GM23338 (cell line): Measurements from ENCODE around the gene FOXK2. TPM values are rescaled to one million over a fixed set of nuclear protein-coding genes. Genes with fewer than 3 reads are reported as not detected.
A peak's percentile ranks its signal among the peaks of the same experiment; 100 is the strongest.

Experiments
- ATAC-seq: fragments of 200-7000 bp; cut with Tn5 transposase; 3 replicates; pipeline ENCODE4 v1.9.1; 2020
- DNase-seq: peaks from one replicate; pipeline ENCODE4 v3.0.0-alpha.2; 2015; ENCODE audit warnings: low spot score
- H2AFZ ChIP-seq: fragments of 200-600 bp; sonication (generic); 2 replicates; pipeline ENCODE4 v1.8.0; 2016; ENCODE audit warnings: antibody characterized with exemption, mild to moderate bottlenecking, moderate library complexity
- H3F3A ChIP-seq: fragments of 200-600 bp; sonication (generic); replicated peaks from 2 replicates; pipeline ENCODE4 v1.8.0; 2017; ENCODE audit warnings: antibody characterized with exemption, mixed run types, low read depth
- H3K27ac ChIP-seq: fragments of 200-600 bp; sonication (generic); 2 replicates; pipeline ENCODE4 v1.6.1; 2016; ENCODE audit warnings: low read depth
- H3K27me3 ChIP-seq: fragments of 200-600 bp; sonication (generic); 2 replicates; pipeline ENCODE4 v1.8.0; 2016; ENCODE audit warnings: mild to moderate bottlenecking, mixed run types, moderate library complexity; ENCODE audit not compliant: insufficient read depth
- H3K36me3 ChIP-seq: fragments of 200-600 bp; sonication (generic); 2 replicates; pipeline ENCODE4 v1.8.0; 2016; ENCODE audit warnings: mild to moderate bottlenecking; ENCODE audit not compliant: insufficient read depth
- H3K4me1 ChIP-seq: fragments of 200-600 bp; sonication (generic); 2 replicates; pipeline ENCODE4 v1.8.0; 2016; ENCODE audit warnings: mild to moderate bottlenecking, moderate library complexity; ENCODE audit not compliant: insufficient read depth
- H3K4me2 ChIP-seq: fragments of 200-600 bp; sonication (generic); 2 replicates; pipeline ENCODE4 v1.7.1; 2017; ENCODE audit warnings: mixed run types
- H3K4me3 ChIP-seq: fragments of 200-600 bp; sonication (generic); 2 replicates; pipeline ENCODE4 v1.6.1; 2016; ENCODE audit warnings: mixed run types
- H3K79me2 ChIP-seq: fragments of 200-600 bp; sonication (generic); replicated peaks from 2 replicates; pipeline ENCODE4 v1.8.0; 2017; ENCODE audit warnings: mild to moderate bottlenecking; ENCODE audit not compliant: insufficient read depth
- H3K9me2 ChIP-seq: fragments of 200-600 bp; sonication (generic); 2 replicates; pipeline ENCODE4 v1.8.0; 2017; ENCODE audit not compliant: insufficient read depth
- H4K20me1 ChIP-seq: fragments of 200-600 bp; sonication (generic); replicated peaks from 2 replicates; pipeline ENCODE4 v1.8.0; 2017; ENCODE audit warnings: mild to moderate bottlenecking; ENCODE audit not compliant: insufficient read depth
- H3K27ac Mint-ChIP-seq: 2 replicates; pipeline ENCODE4 v1.8.0; 2020; ENCODE audit warnings: inconsistent platforms, mild to moderate bottlenecking, moderate library complexity, mixed read lengths
- H3K27me3 Mint-ChIP-seq: 3 replicates; pipeline ENCODE4 v1.8.0; 2022; ENCODE audit warnings: low read depth, mild to moderate bottlenecking, moderate library complexity, mixed read lengths, inconsistent platforms; ENCODE audit not compliant: insufficient read depth, poor library complexity
- H3K36me3 Mint-ChIP-seq: 3 replicates; pipeline ENCODE4 v1.8.0; 2021; ENCODE audit warnings: low read depth, mild to moderate bottlenecking, inconsistent platforms, moderate library complexity, mixed read lengths
- H3K4me1 Mint-ChIP-seq: 3 replicates; pipeline ENCODE4 v1.8.0; 2020; ENCODE audit warnings: mild to moderate bottlenecking, inconsistent platforms, mixed read lengths
- H3K4me3 Mint-ChIP-seq: 3 replicates; pipeline ENCODE4 v1.8.0; 2021; ENCODE audit warnings: moderate library complexity, mild to moderate bottlenecking, inconsistent platforms, mixed read lengths
- H3K9me3 Mint-ChIP-seq: 3 replicates; pipeline ENCODE4 v1.8.0; 2020; ENCODE audit warnings: moderate library complexity, mild to moderate bottlenecking, inconsistent platforms, mixed read lengths
- CREB1 ChIP-seq: fragments of 250-450 bp; sonication (Bioruptor Pico); IDR thresholded peaks from 2 replicates; pipeline ENCODE4 v1.5.0; 2020; ENCODE audit warnings: low read depth, mild to moderate bottlenecking, moderate library complexity
- EZH2phosphoT487 ChIP-seq: fragments of 200-600 bp; sonication (generic); IDR thresholded peaks from one replicate; pipeline ENCODE4 v1.8.1; 2018; ENCODE audit warnings: antibody characterized with exemption; ENCODE audit not compliant: unreplicated experiment
- JUNB ChIP-seq: IDR thresholded peaks from one replicate; pipeline ENCODE4 v1.6.1; 2016; ENCODE audit warnings: antibody characterized with exemption; ENCODE audit not compliant: unreplicated experiment
- STAT1 ChIP-seq: IDR thresholded peaks from one replicate; pipeline ENCODE4 v1.6.1; 2016; ENCODE audit warnings: antibody characterized with exemption; ENCODE audit not compliant: unreplicated experiment
- ZNF114 ChIP-seq: fragments of 250-450 bp; sonication (Bioruptor Pico); IDR thresholded peaks from 2 replicates; pipeline ENCODE4 v1.5.0; 2020; ENCODE audit warnings: mild to moderate bottlenecking, moderate library complexity
- polyA plus RNA-seq: library from polyadenylated mRNA; unstranded; fragments of >200 nt; fragmentation: Nextera tagmentation; extraction: Ambion mirVana; gene quantifications from 2 replicates; pipeline ENCODE4 v1.2.1, GENCODE V29; 2016
- total RNA-seq: library from RNA; depleted of rRNA; stranded (reverse); fragments of >200 nt; shearing (Covaris generic); gene quantifications from 2 replicates; pipeline ENCODE4 v1.2.3, GENCODE V29; 2014
- TF ChIP-seq, protein P1 (sequence below), 2 experiments: fragments of 200-600 bp in 1 of 2; sonication (generic) in 1 of 2; conservative IDR thresholded peaks; 2 replicates each; pipeline versions ENCODE4 v1.5.1 to v1.6.1; 2016 to 2017; ENCODE audit warnings: antibody characterized with exemption in 2 of 2, low read depth in 2 of 2, mild to moderate bottlenecking in 2 of 2, moderate library complexity in 1 of 2
- TF ChIP-seq, protein P2 (sequence below): IDR thresholded peaks from one replicate; pipeline ENCODE4 v1.6.1; 2018; ENCODE audit warnings: antibody characterized with exemption; ENCODE audit not compliant: unreplicated experiment

FOXK2 gene
- total and polyA plus RNA-seq, 2 experiments from 2014 or later, result 12.3 to 66.0 TPM

DNA sequence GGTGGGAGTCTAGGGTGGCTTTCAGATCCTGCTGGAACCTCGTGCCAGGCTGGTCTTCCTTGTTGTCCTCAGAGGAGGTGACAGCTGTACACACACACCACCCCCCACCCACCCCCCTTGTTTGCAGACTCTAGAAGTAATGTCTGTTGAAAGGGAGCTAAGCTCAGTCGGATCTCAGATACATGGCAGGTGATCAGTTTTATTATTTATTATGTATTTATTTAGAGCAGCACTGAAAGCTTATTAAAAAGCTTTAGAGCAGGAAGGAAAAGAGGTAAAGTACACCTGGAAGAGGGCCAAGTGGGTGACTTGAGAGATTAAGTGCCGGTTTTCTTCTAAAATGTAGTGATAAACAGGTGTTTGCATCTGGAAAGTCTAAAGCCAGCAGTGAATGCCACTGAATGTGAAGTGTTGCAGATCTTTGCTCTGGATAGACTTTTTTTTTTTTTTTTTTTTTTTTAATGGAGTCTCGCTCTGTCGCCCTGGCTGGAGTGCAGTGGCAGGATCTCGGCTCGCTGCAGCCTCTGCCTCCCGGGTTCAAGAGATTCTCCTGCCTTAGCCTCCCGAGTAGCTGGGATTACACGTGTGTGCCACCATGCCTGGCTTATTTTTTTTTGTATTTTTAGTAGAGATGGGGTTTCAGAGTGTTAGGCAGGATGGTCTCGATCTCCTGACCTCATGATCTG lies 40.2 kb downstream of the FOXK2 start:
- TF ChIP-seq STAT1, result no peak
- TF ChIP-seq, protein P1, sequence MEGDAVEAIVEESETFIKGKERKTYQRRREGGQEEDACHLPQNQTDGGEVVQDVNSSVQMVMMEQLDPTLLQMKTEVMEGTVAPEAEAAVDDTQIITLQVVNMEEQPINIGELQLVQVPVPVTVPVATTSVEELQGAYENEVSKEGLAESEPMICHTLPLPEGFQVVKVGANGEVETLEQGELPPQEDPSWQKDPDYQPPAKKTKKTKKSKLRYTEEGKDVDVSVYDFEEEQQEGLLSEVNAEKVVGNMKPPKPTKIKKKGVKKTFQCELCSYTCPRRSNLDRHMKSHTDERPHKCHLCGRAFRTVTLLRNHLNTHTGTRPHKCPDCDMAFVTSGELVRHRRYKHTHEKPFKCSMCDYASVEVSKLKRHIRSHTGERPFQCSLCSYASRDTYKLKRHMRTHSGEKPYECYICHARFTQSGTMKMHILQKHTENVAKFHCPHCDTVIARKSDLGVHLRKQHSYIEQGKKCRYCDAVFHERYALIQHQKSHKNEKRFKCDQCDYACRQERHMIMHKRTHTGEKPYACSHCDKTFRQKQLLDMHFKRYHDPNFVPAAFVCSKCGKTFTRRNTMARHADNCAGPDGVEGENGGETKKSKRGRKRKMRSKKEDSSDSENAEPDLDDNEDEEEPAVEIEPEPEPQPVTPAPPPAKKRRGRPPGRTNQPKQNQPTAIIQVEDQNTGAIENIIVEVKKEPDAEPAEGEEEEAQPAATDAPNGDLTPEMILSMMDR (conservative IDR thresholded peaks at IDR 0.05; ENCODE audit: low read depth in 2 of 2), result no peak
- no peak for TF ChIP-seq ZNF114 (CRISPR knock-in tag)
- TF ChIP-seq, protein P2, sequence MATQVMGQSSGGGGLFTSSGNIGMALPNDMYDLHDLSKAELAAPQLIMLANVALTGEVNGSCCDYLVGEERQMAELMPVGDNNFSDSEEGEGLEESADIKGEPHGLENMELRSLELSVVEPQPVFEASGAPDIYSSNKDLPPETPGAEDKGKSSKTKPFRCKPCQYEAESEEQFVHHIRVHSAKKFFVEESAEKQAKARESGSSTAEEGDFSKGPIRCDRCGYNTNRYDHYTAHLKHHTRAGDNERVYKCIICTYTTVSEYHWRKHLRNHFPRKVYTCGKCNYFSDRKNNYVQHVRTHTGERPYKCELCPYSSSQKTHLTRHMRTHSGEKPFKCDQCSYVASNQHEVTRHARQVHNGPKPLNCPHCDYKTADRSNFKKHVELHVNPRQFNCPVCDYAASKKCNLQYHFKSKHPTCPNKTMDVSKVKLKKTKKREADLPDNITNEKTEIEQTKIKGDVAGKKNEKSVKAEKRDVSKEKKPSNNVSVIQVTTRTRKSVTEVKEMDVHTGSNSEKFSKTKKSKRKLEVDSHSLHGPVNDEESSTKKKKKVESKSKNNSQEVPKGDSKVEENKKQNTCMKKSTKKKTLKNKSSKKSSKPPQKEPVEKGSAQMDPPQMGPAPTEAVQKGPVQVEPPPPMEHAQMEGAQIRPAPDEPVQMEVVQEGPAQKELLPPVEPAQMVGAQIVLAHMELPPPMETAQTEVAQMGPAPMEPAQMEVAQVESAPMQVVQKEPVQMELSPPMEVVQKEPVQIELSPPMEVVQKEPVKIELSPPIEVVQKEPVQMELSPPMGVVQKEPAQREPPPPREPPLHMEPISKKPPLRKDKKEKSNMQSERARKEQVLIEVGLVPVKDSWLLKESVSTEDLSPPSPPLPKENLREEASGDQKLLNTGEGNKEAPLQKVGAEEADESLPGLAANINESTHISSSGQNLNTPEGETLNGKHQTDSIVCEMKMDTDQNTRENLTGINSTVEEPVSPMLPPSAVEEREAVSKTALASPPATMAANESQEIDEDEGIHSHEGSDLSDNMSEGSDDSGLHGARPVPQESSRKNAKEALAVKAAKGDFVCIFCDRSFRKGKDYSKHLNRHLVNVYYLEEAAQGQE, result no peak
- no peak for TF ChIP-seq EZH2phosphoT487
- no peak for TF ChIP-seq JUNB
- no peak for TF ChIP-seq CREB1
- Histone ChIP-seq H3K4me3 (no peak overlapping the region), H3K4me2 (no peak overlapping the region), H4K20me1 (peaks cover 80% of the 10 kb centered on the region), H3K79me2 (peaks cover 100% of the 10 kb centered on the region), H3K27ac (0 out of 2 replicates have a peak overlapping the region, but pooled peaks have one; percentile 47), H2AFZ (no peak overlapping the region), H3K4me1 (no peaks in the 10 kb centered on the region; the same call in 1 of the 2 replicates), H3K9me2 (no peaks in the 10 kb centered on the region), H3K36me3 (peaks cover 4% of the 10 kb centered on the region; the same call in 1 of the 2 replicates), H3F3A (0 out of 2 replicates have a peak, but pooled peaks cover 3% of the 10 kb centered on the region), H3K27me3 (no peaks in the 10 kb centered on the region)
- ATAC-seq, result no peak
- no peak overlapping the region for H3K27ac Mint-ChIP-seq
- peaks cover 15% of the 10 kb centered on the region for H3K27me3 Mint-ChIP-seq
- H3K9me3 Mint-ChIP-seq, result no peaks in the 10 kb centered on the region
- H3K36me3 Mint-ChIP-seq, result 0 out of 3 replicates have a peak, but pooled peaks cover 4% of the 10 kb centered on the region
- DNase-seq, result no peak
- H3K4me3 Mint-ChIP-seq, result no peak overlapping the region
- H3K4me1 Mint-ChIP-seq, result peaks cover 19% of the 10 kb centered on the region

DNA sequence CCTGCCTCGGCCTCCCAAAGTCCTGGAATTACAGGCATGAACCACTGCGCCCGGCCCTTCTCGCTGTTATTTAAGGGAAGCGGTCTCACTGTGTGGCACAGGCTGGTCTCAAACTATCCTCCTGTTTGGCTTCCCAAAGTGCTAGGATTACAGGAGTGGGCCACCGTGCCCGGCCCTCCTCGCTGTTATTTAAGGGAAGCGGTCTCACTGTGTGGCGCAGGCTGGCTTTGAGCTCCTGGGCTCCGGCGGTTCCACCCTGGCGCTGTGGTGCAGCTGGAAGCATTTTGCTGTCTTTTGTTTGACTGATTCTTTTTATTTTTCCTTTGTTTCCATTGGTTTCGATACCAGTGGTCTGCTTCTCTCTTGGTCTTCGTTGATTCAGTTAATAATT lies 40.7 kb downstream of the FOXK2 start:
- H3K9me3 Mint-ChIP-seq, result no peaks in the 10 kb centered on the region
- ATAC-seq (no peak; the same call in 2 of the 3 replicates), DNase-seq (no peak)
- no peak overlapping the region; the same call in 1 of the 2 replicates for H3K27ac Mint-ChIP-seq
- Histone ChIP-seq H3K4me2 (no peak overlapping the region), H3K4me1 (no peaks in the 10 kb centered on the region; the same call in 1 of the 2 replicates), H4K20me1 (peaks cover 80% of the 10 kb centered on the region), H3K27ac (0 out of 2 replicates have a peak overlapping the region, but pooled peaks have one; percentile 47), H3K9me2 (no peaks in the 10 kb centered on the region), H2AFZ (no peak overlapping the region), H3K4me3 (no peak overlapping the region), H3K79me2 (peaks cover 100% of the 10 kb centered on the region), H3K27me3 (no peaks in the 10 kb centered on the region), H3K36me3 (peaks cover 10% of the 10 kb centered on the region; the same call in 1 of the 2 replicates), H3F3A (peaks cover 8% of the 10 kb centered on the region; the same call in 1 of the 2 replicates)
- H3K4me3 Mint-ChIP-seq, result no peak overlapping the region
- TF ChIP-seq, protein P2, result no peak
- H3K4me1 Mint-ChIP-seq, result peaks cover 19% of the 10 kb centered on the region
- H3K36me3 Mint-ChIP-seq, result peaks cover 9% of the 10 kb centered on the region
- H3K27me3 Mint-ChIP-seq, result peaks cover 15% of the 10 kb centered on the region
